AG04450 (cell line): Measurements from ENCODE around the gene SORCS2. TPM values are rescaled to one million over a fixed set of nuclear protein-coding genes. Genes with fewer than 3 reads are reported as not detected.

Source experiments
- CTCF ChIA-PET: fragments of 300-600, 350-600 bp; formaldehyde crosslinking; extraction: SDS; loops from one replicate; lab custom pipeline; 2022; ENCODE audit warnings: antibody characterized with exemption, inconsistent platforms; lab: Charles Lee
- POLR2A ChIA-PET: fragments of 350-600 bp; formaldehyde crosslinking; extraction: SDS; loops from one replicate; lab custom pipeline; 2021; ENCODE audit warnings: antibody characterized with exemption, inconsistent platforms; lab: Yijun Ruan, JAX
- DNase-seq: peaks from one replicate; pipeline ENCODE4 v3.0.0-alpha.2; 2011; ENCODE audit warnings: low read depth, low spot score
- H3K27ac ChIP-seq: one replicate; pipeline ENCODE4 v1.5.1; 2012; ENCODE audit warnings: low read depth, low read length, control low read depth
- H3K27me3 ChIP-seq: one replicate; pipeline ENCODE4 v1.6.0; 2012; ENCODE audit warnings: low read length; ENCODE audit not compliant: control insufficient read depth, insufficient read depth
- H3K4me3 ChIP-seq: 2 replicates; pipeline ENCODE4 v1.5.1; 2011; ENCODE audit warnings: mild to moderate bottlenecking, low read depth, low read length, control low read depth
- H3K9me3 ChIP-seq: 2 replicates; pipeline ENCODE4 v1.5.1; 2012; ENCODE audit warnings: low read length; ENCODE audit not compliant: control insufficient read depth, insufficient read depth
- polyA plus RNA-seq: library from polyadenylated mRNA; depleted of rRNA; stranded (reverse); fragments of >200 nt; gene quantifications from 2 replicates; pipeline ENCODE4 v1.2.3, GENCODE V29; 2011
- TF ChIP-seq, protein P1 (sequence below): IDR thresholded peaks from 2 replicates; pipeline ENCODE4 v1.5.1; 2011; ENCODE audit warnings: low read depth, low read length, control low read depth, inconsistent platforms

Gene SORCS2
- polyA plus RNA-seq, 1 experiment: 0.29 TPM

DNA sequence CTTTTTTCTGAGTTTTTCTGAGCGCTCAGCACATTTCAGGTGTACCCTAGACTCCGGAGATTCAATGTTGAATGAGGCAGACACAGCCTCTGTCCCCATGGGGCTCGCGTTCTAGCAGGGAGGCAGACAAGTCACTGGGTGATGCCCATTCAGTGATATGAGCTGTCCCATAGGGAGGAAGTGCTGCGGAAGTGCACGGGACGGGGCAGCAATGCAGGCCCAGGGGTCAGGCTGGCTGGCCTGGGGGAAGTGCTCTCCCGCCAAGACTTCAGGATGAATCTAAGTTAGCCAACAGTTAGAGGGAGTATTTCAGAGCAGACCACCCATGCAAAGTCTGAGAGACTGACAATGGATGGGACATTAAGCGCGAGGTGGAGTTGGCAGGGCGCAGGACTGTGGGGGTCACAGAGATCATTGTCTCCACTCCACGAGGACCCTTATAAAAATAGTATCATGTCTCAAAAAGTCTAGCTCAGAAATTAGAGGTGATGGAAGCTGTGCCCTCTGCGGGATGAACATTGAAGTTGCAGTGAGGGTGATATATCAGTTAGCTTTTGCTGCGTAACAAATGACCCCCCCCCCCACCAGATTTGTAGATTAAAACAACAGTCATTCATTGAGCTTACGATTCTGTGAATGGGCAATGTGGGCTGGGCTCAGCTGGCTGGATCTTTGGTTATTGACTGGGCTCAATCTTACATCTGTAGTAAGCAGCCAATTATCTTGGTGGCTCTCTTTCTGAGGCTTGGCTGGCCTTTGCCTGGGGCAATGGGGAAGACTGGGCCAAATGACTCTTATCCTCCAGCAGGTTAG lies 226.0 kb downstream of the SORCS2 start:
- POLR2A ChIA-PET: interaction anchor here (0.6 kb wide), 1 partner anchor 33 kb away, joined by 3 read pairs; no protein-coding TSS in a partner anchor
- H3K4me3 ChIP-seq: no peak overlapping the region
- TF ChIP-seq, protein P1, sequence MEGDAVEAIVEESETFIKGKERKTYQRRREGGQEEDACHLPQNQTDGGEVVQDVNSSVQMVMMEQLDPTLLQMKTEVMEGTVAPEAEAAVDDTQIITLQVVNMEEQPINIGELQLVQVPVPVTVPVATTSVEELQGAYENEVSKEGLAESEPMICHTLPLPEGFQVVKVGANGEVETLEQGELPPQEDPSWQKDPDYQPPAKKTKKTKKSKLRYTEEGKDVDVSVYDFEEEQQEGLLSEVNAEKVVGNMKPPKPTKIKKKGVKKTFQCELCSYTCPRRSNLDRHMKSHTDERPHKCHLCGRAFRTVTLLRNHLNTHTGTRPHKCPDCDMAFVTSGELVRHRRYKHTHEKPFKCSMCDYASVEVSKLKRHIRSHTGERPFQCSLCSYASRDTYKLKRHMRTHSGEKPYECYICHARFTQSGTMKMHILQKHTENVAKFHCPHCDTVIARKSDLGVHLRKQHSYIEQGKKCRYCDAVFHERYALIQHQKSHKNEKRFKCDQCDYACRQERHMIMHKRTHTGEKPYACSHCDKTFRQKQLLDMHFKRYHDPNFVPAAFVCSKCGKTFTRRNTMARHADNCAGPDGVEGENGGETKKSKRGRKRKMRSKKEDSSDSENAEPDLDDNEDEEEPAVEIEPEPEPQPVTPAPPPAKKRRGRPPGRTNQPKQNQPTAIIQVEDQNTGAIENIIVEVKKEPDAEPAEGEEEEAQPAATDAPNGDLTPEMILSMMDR: no peak
- CTCF ChIA-PET: interaction anchor here (1.1 kb wide), 1 partner anchor 227 kb away, joined by 4 read pairs; no protein-coding TSS in a partner anchor
- H3K27ac ChIP-seq: no peak overlapping the region
- H3K9me3 ChIP-seq: peaks cover 3% of the 10 kb centered on the region
- H3K27me3 ChIP-seq: peaks cover 7% of the 10 kb centered on the region
- DNase-seq: no peak

DNA sequence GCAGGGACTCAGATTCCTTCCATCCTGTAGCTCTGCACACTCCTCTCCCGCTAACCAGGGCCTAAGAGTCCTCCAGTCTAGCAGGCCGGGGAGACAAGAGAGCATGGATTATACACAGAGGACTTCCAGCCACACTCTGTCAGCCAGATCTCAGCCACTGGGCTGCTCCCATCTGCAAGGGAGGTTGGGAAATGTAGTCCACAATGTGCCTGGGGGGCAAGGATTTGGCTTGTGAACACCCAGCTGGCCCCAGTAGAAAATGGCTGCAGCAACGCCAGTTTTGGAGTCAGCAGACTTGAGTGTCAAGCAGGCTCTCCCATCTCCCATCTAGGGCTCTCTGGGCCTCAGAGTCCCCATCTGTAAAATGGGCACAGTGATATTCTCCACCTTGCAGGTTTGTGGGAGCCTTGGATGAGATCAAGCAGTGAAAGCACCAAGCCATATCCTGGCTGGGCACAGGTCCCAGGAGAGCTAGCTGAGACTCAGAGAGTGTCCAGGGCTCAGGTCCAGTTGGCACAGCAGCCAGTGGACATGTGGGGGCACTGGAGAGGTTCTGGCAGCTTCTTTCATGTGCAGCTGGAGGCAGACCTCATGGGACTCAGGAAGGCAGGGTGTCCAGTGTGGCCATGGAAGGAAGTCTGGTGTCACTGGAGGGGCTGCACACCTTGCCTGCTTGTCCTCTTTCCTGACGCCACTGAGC lies 227.8 kb downstream of the SORCS2 start:
- Histone ChIP-seq H3K4me3 (no peak overlapping the region), H3K9me3 (peaks cover 3% of the 10 kb centered on the region), H3K27ac (no peak overlapping the region), H3K27me3 (peaks cover 3% of the 10 kb centered on the region)
- no peak for DNase-seq
- ChIA-PET POLR2A (no interaction called here), CTCF (no interaction called here)
- TF ChIP-seq, protein P1: no peak

DNA sequence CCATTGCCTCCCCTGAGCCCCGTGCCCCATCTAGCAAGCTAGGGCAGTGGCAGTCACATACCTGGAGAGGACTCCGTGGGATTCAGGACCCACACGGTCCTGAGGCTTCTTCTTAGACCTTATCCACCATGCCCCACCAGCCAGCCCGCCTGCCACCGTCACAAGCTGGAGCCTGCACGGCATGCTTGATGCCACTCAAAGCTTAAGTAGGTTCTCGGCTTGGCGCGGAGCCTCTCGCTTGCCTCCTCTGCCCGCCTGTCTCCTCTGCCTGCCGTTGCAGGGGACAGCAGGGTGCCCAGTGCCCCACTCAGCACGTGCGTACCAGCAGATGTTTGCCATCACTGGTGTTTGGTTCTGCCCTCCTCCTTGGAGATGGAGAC lies 228.3 kb downstream of the SORCS2 start:
- DNase-seq: no peak
- ChIA-PET CTCF (no interaction called here), POLR2A (no interaction called here)
- TF ChIP-seq, protein P1: no peak
- H3K27ac ChIP-seq: no peak overlapping the region
- H3K4me3 ChIP-seq: no peak overlapping the region
- peaks cover 3% of the 10 kb centered on the region for H3K27me3 ChIP-seq
- H3K9me3 ChIP-seq: peaks cover 3% of the 10 kb centered on the region

DNA sequence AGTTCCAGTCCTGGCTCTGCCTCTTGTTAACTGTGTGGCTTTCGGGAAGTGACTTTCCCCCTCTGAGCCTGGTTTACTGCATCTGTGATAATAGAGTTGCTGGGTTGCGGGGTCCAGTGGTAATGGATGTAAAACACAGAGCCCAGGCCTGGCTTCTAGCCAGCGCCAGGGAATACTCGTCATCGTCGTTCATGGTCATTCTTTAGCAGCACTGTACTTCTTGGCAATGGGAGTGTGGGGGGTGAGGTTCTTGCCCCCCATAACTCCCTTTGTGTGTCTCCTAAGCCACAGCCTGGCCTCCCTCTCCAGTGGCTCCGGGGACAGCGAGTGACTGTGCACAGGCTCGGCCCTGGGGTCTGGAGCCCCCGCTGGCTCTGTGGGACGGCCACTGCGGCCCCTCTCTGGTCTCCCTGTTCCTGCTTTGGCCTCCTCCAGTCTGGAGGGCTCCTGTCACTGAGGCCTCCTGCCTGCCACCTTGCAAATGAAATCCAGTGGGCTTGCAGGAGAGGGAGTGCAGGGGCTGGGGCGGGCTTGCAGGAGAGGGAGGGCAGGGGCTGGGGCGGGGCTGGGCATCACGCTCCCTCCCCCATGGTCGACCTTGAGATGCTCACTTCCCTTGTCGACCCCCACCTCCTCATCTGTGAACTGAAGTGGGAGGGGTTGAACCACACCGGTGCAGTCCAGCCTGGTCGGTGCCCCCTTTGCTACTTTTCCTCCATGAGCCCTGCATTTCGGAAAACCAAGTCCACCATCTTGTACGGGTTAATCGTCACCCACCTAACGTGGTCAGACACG lies 229.2 kb downstream of the SORCS2 start:
- CTCF ChIA-PET: no interaction called here
- Histone ChIP-seq H3K9me3 (peaks cover under 1% of the 10 kb centered on the region), H3K27me3 (peaks cover 3% of the 10 kb centered on the region), H3K27ac (no peak overlapping the region), H3K4me3 (no peak overlapping the region)
- DNase-seq: no peak
- POLR2A ChIA-PET: no interaction called here
- TF ChIP-seq, protein P1: no peak
